NCI-H524 (cell line): ENCODE results near the gene SV2C.
"Not testable (repeated sequence)": the region's sequence is repeated elsewhere in the genome, so short reads cannot be mapped to it uniquely, and the experiment has no call there.

ENCODE experiments used
- DNase-seq, 2 experiments: peaks; one replicate each; lab custom pipeline; 2025; lab: John Stamatoyannopoulos, UW

SV2C gene

GRCh38 chr5:76204191-76204590 lies 121.0 kb downstream of the SV2C start:
- peak in 1 of 2 experiments; percentile 21 for DNase-seq

GRCh38 chr5:76204713-76205112 lies 121.5 kb downstream of the SV2C start:
- peak; percentile 22 to 60 for DNase-seq

GRCh38 chr5:76207120-76207519 lies 123.9 kb downstream of the SV2C start:
- no peak for DNase-seq

- no peak for DNase-seq
Observed at GRCh38 chr5:76209297-76209696, 126.1 kb downstream of the SV2C start.

GRCh38 chr5:76210946-76211345 lies 127.8 kb downstream of the SV2C start:
- DNase-seq: no peak

- no peak for DNase-seq
Observed at GRCh38 chr5:76213858-76214257, 130.7 kb downstream of the SV2C start.

GRCh38 chr5:76216748-76217147 lies 133.6 kb downstream of the SV2C start:
- DNase-seq: no peak

GRCh38 chr5:76219636-76220035 lies 136.5 kb downstream of the SV2C start:
- DNase-seq: no peak

GRCh38 chr5:76221311-76221710 lies 138.1 kb downstream of the SV2C start:
- no peak for DNase-seq

GRCh38 chr5:76222318-76222717 lies 139.1 kb downstream of the SV2C start:
- DNase-seq: no peak

- DNase-seq: no peak
Observed at GRCh38 chr5:76223696-76224095, 140.5 kb downstream of the SV2C start.

- DNase-seq: no peak
Observed at GRCh38 chr5:76224898-76225297, 141.7 kb downstream of the SV2C start.

GRCh38 chr5:76225336-76225735 lies 142.2 kb downstream of the SV2C start:
- DNase-seq: no peak

- no peak for DNase-seq
Observed at GRCh38 chr5:76229900-76230299, 146.7 kb downstream of the SV2C start.

GRCh38 chr5:76230711-76231285 lies 147.6 kb downstream of the SV2C start:
- DNase-seq: no peak

GRCh38 chr5:76234665-76235064 lies 151.5 kb downstream of the SV2C start:
- no peak for DNase-seq

GRCh38 chr5:76236684-76237083 lies 153.5 kb downstream of the SV2C start:
- DNase-seq: peak; percentile 4 to 32

- DNase-seq: peak; percentile 83 to 92
Observed at GRCh38 chr5:76240336-76240735, 157.2 kb downstream of the SV2C start.

GRCh38 chr5:76242155-76242554 lies 159.0 kb downstream of the SV2C start:
- DNase-seq: not testable (repeated sequence)

GRCh38 chr5:76245590-76245989 lies 162.4 kb downstream of the SV2C start:
- DNase-seq: peak in 1 of 2 experiments; percentile 71

- DNase-seq: no peak
Observed at GRCh38 chr5:76249621-76250020, 166.4 kb downstream of the SV2C start.

GRCh38 chr5:76250463-76250862 lies 167.3 kb downstream of the SV2C start:
- peak; percentile 29 to 85 for DNase-seq

- DNase-seq: no peak
Observed at GRCh38 chr5:76251656-76252055, 168.5 kb downstream of the SV2C start.

- no peak for DNase-seq
Observed at GRCh38 chr5:76252437-76252836, 169.3 kb downstream of the SV2C start.
